HL-60 (cell line): ENCODE data around the gene IQCE.

Experiments used
- CTCF ChIP-seq: IDR thresholded peaks from one replicate; pipeline ENCODE4 v1.5.1; 2011; ENCODE audit warnings: low read length, control low read depth, inconsistent platforms; ENCODE audit not compliant: insufficient read depth
- GABPA ChIP-seq: IDR thresholded peaks from 2 replicates; pipeline ENCODE4 v1.6.1; 2012; ENCODE audit warnings: low read depth
- POLR2AphosphoS5 ChIP-seq: IDR thresholded peaks from 2 replicates; pipeline ENCODE4 v1.6.1; 2012; ENCODE audit warnings: low read depth
- REST ChIP-seq: IDR thresholded peaks from 2 replicates; pipeline ENCODE4 v1.6.1; 2012; ENCODE audit warnings: low read depth; ENCODE audit not compliant: insufficient replicate concordance
- SPI1 ChIP-seq: IDR thresholded peaks from 2 replicates; pipeline ENCODE4 v1.6.1; 2012; ENCODE audit warnings: low read depth, mild to moderate bottlenecking, borderline replicate concordance

GRCh38 chr7:2517678-2518507 is 40.9 kb upstream of the IQCE start:
- TF ChIP-seq CTCF (no peak), GABPA (no peak), POLR2AphosphoS5 (no peak), REST (no peak), SPI1 (no peak)
